Measurements from ENCODE around the gene DPM3. TPM values are rescaled to one million over a fixed set of nuclear protein-coding genes. Genes with fewer than 3 reads are reported as not detected.
A peak's percentile ranks its signal among the peaks of the same experiment; 100 is the strongest.

Gene DPM3
- total and polyA plus RNA-seq, 2 experiments from 2014 or later = 13.6 to 71.4 TPM

DNA sequence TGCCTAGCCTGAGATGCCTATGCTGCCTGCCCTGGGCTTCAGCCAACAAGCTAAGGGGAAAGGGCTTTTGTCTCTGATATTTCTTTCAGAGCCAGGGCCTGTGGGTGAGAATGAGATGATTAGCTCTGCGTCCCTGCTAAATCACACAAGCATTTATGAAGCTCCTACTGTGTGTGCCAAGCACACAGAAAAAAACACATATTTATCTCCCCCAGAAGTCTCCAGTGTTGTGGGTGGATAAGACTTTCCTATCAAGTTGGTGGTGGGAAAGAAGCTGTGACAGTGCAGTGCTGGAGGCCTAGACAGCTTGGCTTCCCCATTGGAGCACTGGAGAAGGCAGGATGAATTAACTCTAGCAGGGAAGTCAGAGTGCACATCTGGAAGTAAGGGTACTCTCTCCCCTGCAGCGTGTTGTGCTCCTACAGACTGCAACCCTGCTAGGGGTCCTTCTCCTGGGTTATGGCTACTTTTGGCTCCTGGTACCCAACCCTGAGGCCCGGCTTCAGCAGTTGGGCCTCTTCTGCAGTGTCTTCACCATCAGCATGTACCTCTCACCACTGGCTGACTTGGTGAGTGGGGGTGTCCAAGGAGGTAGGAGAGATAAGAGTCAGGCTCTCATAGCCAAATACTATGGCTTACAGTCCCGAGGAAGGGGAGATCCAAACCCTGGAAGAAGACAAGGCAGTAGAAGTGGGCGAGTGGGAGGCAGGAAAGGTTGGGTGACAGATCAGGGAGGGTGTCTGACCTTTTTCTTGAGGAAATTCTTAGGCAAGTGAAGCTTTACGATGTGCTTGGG, 3.0 kb downstream of the DPM3 start:
- Histone ChIP-seq H3K27me3 (ENCODE audit: insufficient read depth) (peaks cover 5% of the 10 kb centered on the region), H3K79me2 (replicated peaks; ENCODE audit: insufficient read depth) (peaks cover 22% of the 10 kb centered on the region), H3K36me3 (ENCODE audit: insufficient read depth) (no peaks in the 10 kb centered on the region), H4K20me1 (replicated peaks; ENCODE audit: insufficient read depth) (peaks cover 13% of the 10 kb centered on the region), H3K4me2 (peak overlapping the region; percentile 95), H3K9me2 (ENCODE audit: insufficient read depth) (no peaks in the 10 kb centered on the region), H3F3A (replicated peaks; ENCODE audit: low read depth) (peaks cover 28% of the 10 kb centered on the region), H3K4me1 (ENCODE audit: insufficient read depth) (peaks cover 16% of the 10 kb centered on the region), H3K4me3 (peak overlapping the region; percentile 82), H2AFZ (no peak overlapping the region), H3K27ac (ENCODE audit: low read depth) (no peak overlapping the region)
- DNase-seq (ENCODE audit: low spot score) (no peak), ATAC-seq (no peak)
- Mint-ChIP-seq H3K4me3 (peak overlapping the region; percentile 94), H3K9me3 (no peaks in the 10 kb centered on the region), H3K27me3 (ENCODE audit: insufficient read depth, low read depth, poor library complexity) (peaks cover 16% of the 10 kb centered on the region), H3K36me3 (ENCODE audit: low read depth) (peaks cover 16% of the 10 kb centered on the region), H3K4me1 (peaks cover 13% of the 10 kb centered on the region), H3K27ac (no peak overlapping the region)
- no peak; the same call in 1 of the 2 replicates for TF ChIP-seq POLR2AphosphoS5 (IDR thresholded peaks at IDR 0.05; ENCODE audit: low read depth)
- TF ChIP-seq, protein P1, sequence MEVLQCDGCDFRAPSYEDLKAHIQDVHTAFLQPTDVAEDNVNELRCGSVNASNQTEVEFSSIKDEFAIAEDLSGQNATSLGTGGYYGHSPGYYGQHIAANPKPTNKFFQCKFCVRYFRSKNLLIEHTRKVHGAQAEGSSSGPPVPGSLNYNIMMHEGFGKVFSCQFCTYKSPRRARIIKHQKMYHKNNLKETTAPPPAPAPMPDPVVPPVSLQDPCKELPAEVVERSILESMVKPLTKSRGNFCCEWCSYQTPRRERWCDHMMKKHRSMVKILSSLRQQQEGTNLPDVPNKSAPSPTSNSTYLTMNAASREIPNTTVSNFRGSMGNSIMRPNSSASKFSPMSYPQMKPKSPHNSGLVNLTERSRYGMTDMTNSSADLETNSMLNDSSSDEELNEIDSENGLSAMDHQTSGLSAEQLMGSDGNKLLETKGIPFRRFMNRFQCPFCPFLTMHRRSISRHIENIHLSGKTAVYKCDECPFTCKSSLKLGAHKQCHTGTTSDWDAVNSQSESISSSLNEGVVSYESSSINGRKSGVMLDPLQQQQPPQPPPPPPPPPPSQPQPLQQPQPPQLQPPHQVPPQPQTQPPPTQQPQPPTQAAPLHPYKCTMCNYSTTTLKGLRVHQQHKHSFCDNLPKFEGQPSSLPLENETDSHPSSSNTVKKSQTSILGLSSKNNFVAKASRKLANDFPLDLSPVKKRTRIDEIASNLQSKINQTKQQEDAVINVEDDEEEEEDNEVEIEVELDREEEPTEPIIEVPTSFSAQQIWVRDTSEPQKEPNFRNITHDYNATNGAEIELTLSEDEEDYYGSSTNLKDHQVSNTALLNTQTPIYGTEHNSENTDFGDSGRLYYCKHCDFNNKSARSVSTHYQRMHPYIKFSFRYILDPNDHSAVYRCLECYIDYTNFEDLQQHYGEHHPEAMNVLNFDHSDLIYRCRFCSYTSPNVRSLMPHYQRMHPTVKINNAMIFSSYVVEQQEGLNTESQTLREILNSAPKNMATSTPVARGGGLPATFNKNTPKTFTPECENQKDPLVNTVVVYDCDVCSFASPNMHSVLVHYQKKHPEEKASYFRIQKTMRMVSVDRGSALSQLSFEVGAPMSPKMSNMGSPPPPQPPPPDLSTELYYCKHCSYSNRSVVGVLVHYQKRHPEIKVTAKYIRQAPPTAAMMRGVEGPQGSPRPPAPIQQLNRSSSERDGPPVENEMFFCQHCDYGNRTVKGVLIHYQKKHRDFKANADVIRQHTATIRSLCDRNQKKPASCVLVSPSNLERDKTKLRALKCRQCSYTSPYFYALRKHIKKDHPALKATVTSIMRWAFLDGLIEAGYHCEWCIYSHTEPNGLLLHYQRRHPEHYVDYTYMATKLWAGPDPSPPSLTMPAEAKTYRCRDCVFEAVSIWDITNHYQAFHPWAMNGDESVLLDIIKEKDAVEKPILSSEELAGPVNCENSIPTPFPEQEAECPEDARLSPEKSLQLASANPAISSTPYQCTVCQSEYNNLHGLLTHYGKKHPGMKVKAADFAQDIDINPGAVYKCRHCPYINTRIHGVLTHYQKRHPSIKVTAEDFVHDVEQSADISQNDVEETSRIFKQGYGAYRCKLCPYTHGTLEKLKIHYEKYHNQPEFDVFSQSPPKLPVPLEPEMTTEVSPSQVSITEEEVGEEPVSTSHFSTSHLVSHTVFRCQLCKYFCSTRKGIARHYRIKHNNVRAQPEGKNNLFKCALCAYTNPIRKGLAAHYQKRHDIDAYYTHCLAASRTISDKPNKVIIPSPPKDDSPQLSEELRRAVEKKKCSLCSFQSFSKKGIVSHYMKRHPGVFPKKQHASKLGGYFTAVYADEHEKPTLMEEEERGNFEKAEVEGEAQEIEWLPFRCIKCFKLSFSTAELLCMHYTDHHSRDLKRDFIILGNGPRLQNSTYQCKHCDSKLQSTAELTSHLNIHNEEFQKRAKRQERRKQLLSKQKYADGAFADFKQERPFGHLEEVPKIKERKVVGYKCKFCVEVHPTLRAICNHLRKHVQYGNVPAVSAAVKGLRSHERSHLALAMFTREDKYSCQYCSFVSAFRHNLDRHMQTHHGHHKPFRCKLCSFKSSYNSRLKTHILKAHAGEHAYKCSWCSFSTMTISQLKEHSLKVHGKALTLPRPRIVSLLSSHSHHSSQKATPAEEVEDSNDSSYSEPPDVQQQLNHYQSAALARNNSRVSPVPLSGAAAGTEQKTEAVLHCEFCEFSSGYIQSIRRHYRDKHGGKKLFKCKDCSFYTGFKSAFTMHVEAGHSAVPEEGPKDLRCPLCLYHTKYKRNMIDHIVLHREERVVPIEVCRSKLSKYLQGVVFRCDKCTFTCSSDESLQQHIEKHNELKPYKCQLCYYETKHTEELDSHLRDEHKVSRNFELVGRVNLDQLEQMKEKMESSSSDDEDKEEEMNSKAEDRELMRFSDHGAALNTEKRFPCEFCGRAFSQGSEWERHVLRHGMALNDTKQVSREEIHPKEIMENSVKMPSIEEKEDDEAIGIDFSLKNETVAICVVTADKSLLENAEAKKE (CRISPR knock-in tag; IDR thresholded peaks at IDR 0.05) = no peak
- TF ChIP-seq, protein P2, sequence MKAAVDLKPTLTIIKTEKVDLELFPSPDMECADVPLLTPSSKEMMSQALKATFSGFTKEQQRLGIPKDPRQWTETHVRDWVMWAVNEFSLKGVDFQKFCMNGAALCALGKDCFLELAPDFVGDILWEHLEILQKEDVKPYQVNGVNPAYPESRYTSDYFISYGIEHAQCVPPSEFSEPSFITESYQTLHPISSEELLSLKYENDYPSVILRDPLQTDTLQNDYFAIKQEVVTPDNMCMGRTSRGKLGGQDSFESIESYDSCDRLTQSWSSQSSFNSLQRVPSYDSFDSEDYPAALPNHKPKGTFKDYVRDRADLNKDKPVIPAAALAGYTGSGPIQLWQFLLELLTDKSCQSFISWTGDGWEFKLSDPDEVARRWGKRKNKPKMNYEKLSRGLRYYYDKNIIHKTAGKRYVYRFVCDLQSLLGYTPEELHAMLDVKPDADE (IDR thresholded peaks at IDR 0.05) = no peak
- no peak for TF ChIP-seq ZNF331 (CRISPR knock-in tag; IDR thresholded peaks at IDR 0.05; ENCODE audit: low read depth)
- TF ChIP-seq EZH2phosphoT487 (IDR thresholded peaks at IDR 0.05; ENCODE audit: unreplicated experiment) = no peak
- no peak for TF ChIP-seq CREB1 (CRISPR knock-in tag; IDR thresholded peaks at IDR 0.05; ENCODE audit: low read depth)
- TF ChIP-seq, protein P3, sequence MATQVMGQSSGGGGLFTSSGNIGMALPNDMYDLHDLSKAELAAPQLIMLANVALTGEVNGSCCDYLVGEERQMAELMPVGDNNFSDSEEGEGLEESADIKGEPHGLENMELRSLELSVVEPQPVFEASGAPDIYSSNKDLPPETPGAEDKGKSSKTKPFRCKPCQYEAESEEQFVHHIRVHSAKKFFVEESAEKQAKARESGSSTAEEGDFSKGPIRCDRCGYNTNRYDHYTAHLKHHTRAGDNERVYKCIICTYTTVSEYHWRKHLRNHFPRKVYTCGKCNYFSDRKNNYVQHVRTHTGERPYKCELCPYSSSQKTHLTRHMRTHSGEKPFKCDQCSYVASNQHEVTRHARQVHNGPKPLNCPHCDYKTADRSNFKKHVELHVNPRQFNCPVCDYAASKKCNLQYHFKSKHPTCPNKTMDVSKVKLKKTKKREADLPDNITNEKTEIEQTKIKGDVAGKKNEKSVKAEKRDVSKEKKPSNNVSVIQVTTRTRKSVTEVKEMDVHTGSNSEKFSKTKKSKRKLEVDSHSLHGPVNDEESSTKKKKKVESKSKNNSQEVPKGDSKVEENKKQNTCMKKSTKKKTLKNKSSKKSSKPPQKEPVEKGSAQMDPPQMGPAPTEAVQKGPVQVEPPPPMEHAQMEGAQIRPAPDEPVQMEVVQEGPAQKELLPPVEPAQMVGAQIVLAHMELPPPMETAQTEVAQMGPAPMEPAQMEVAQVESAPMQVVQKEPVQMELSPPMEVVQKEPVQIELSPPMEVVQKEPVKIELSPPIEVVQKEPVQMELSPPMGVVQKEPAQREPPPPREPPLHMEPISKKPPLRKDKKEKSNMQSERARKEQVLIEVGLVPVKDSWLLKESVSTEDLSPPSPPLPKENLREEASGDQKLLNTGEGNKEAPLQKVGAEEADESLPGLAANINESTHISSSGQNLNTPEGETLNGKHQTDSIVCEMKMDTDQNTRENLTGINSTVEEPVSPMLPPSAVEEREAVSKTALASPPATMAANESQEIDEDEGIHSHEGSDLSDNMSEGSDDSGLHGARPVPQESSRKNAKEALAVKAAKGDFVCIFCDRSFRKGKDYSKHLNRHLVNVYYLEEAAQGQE (IDR thresholded peaks at IDR 0.05; ENCODE audit: unreplicated experiment) = no peak
- TF ChIP-seq ZNF114 (CRISPR knock-in tag; IDR thresholded peaks at IDR 0.05) = no peak
